HEK293T (cell line): ENCODE results near the gene B3GNT2.
"Not testable (repeated sequence)": the region's sequence is repeated elsewhere in the genome, so short reads cannot be mapped to it uniquely, and the experiment has no call there.

ENCODE experiments used
- CTCF ChIA-PET: fragments of 350-600 bp; formaldehyde crosslinking; extraction: SDS; loops from one replicate; lab custom pipeline; 2021; ENCODE audit warnings: antibody characterized with exemption, inconsistent platforms; lab: Yijun Ruan, JAX
- POLR2A ChIA-PET: fragments of 350-600 bp; formaldehyde crosslinking; extraction: SDS; loops from one replicate; lab custom pipeline; 2020; ENCODE audit warnings: antibody characterized with exemption, inconsistent platforms; lab: Yijun Ruan, JAX
- DNase-seq: peaks from one replicate; pipeline ENCODE4 v3.0.0; 2012; ENCODE audit warnings: mixed read lengths; ENCODE audit errors: extremely low spot score
- ARNT ChIP-seq: fragments of 450-650 bp; IDR thresholded peaks from 2 replicates; pipeline ENCODE4 v1.6.1; 2017; ENCODE audit warnings: mild to moderate bottlenecking
- BHLHE40 ChIP-seq: fragments of 450-650 bp; IDR thresholded peaks from 2 replicates; pipeline ENCODE4 v1.6.1; 2016; ENCODE audit warnings: mild to moderate bottlenecking, moderate library complexity, borderline replicate concordance
- CTBP1 ChIP-seq: fragments of 450-650 bp; IDR thresholded peaks from 2 replicates; pipeline ENCODE4 v1.6.1; 2016; ENCODE audit warnings: borderline replicate concordance
- ELF4 ChIP-seq: fragments of 450-650 bp; IDR thresholded peaks from 2 replicates; pipeline ENCODE4 v1.6.1; 2017; ENCODE audit warnings: antibody characterized with exemption
- FOXA1 ChIP-seq: fragments of 450-650 bp; IDR thresholded peaks from 2 replicates; pipeline ENCODE4 v1.6.1; 2016; ENCODE audit warnings: mild to moderate bottlenecking
- FOXK2 ChIP-seq: fragments of 450-650 bp; IDR thresholded peaks from 2 replicates; pipeline ENCODE4 v1.6.1; 2016; ENCODE audit warnings: mild to moderate bottlenecking
- FOXM1 ChIP-seq: fragments of 450-650 bp; IDR thresholded peaks from 2 replicates; pipeline ENCODE4 v1.6.1; 2017; ENCODE audit warnings: mild to moderate bottlenecking, borderline replicate concordance
- HDGF ChIP-seq: fragments of 450-650 bp; IDR thresholded peaks from 2 replicates; pipeline ENCODE4 v1.6.1; 2017; ENCODE audit warnings: antibody characterized with exemption, borderline replicate concordance
- L3MBTL2 ChIP-seq: fragments of 450-650 bp; conservative IDR thresholded peaks from 2 replicates; pipeline ENCODE4 v1.6.1; 2016; ENCODE audit warnings: mild to moderate bottlenecking
- LEF1 ChIP-seq: fragments of 450-650 bp; IDR thresholded peaks from 2 replicates; pipeline ENCODE4 v1.6.1; 2017; ENCODE audit warnings: mild to moderate bottlenecking, borderline replicate concordance
- NFRKB ChIP-seq: fragments of 450-650 bp; IDR thresholded peaks from 2 replicates; pipeline ENCODE4 v1.6.1; 2016; ENCODE audit warnings: mild to moderate bottlenecking, moderate library complexity
- SP1 ChIP-seq: fragments of 450-650 bp; IDR thresholded peaks from 2 replicates; pipeline ENCODE4 v1.6.1; 2017
- SUZ12 ChIP-seq: fragments of 450-650 bp; IDR thresholded peaks from 2 replicates; pipeline ENCODE4 v1.6.1; 2016; ENCODE audit warnings: mild to moderate bottlenecking
- TARDBP ChIP-seq: fragments of 450-650 bp; IDR thresholded peaks from 2 replicates; pipeline ENCODE4 v1.6.1; 2016
- ZNF384 ChIP-seq: fragments of 450-650 bp; IDR thresholded peaks from 2 replicates; pipeline ENCODE4 v1.6.1; 2016
- TF ChIP-seq, protein P1 (sequence below): fragments of 450-650 bp; IDR thresholded peaks from 2 replicates; pipeline ENCODE4 v1.6.1; 2016

The B3GNT2 gene, protein sequence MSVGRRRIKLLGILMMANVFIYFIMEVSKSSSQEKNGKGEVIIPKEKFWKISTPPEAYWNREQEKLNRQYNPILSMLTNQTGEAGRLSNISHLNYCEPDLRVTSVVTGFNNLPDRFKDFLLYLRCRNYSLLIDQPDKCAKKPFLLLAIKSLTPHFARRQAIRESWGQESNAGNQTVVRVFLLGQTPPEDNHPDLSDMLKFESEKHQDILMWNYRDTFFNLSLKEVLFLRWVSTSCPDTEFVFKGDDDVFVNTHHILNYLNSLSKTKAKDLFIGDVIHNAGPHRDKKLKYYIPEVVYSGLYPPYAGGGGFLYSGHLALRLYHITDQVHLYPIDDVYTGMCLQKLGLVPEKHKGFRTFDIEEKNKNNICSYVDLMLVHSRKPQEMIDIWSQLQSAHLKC

DNA sequence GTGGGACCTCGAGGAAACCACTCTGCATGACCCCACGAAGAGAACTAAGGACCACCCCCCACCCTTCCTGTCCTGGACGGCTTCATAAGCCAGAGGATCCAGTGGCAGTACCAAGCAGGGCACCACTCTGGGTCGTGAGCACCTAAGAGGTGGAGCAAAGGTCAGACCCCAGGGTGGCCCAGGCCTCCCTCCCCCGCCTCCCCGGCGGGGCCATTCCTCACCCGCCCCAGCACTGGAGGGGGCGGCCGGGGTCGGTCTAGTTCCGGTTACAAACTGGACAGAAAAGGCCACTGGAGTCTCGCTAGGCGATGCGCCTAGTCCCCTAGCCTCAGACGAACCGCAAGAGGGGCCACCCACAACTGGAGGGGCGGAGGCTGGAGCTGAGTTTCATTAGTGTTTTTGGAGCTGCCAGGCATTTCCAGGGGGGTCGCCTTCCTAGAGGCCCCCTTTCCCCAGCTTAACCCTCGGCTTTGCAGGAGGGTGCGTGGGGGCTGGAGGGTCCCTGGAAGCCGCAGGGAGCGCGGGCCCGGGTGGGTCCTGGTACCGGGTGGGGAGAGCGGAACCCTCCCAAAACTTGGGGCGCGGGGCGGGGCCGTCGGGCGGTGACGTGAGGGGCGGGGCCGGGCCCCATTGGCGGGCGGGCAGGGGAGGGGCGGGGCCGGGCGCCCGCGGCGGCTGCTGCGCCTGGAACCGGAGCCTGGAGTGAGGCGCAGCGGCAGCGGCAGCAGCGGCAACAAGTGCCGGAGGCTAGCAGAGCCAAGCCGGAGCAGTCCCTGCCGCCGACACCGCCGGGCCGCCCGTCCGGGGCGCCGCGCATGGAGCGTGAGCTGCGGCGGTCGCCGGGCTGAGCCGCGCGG, at the start of gene B3GNT2:
TSS of gene B3GNT2 (plus strand) at position 695 of the 857 bp plus-strand sequence. CDS start 26,106 bp downstream, outside the sequence.
- peak; percentile 86 for DNase-seq
- ChIA-PET POLR2A (no interaction called here), CTCF (no interaction called here)
- TF ChIP-seq SUZ12 = no peak
- no peak for TF ChIP-seq ARNT
- TF ChIP-seq LEF1 = 0 out of 2 replicates have a peak, but pooled peaks have one; percentile 31

- CTCF ChIA-PET, POLR2A ChIA-PET, DNase-seq: not testable (repeated sequence)
Measured at GRCh38 chr2:62146790-62147189, 49.1 kb upstream of the B3GNT2 start.

DNA sequence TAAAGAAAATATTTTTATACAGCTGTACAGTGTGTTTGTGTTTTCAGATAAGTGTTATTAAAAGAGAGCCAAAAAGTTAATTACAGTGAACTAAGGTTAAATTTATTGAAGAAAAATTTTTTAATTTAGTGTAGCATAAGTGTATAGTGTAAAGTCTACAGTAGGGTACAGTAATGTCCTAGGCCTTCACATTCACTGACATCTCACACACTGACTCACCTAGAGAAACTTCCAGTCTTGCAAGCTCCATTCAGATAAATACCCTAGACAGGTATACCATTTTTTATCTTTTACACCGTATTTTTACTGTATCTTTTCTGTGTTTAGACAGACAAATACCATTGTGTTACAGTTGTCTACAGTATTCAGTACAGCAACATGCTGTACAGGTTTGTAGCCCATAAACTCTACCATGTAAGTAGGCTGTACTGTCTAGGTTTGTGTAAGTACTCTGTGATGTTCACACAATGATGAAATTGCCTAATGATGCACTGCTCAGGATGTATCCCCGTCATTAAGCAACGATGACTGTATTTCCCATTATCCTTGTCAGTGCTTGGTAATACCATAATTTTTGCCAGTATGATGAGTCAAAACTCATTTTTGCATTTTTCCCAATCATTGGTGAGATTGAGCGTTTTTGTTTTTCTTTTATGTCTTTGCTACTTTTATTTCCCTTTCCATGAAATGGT, 48.2 kb upstream of the B3GNT2 start:
- POLR2A ChIA-PET = no interaction called here
- CTCF ChIA-PET = no interaction called here
- no peak for TF ChIP-seq CTBP1
- TF ChIP-seq SP1 = no peak
- no peak for TF ChIP-seq TARDBP
- TF ChIP-seq HDGF = no peak
- TF ChIP-seq FOXA1 = no peak
- no peak for TF ChIP-seq ARNT
- TF ChIP-seq L3MBTL2 = no peak
- TF ChIP-seq ZNF384 = no peak
- no peak for TF ChIP-seq BHLHE40
- TF ChIP-seq FOXK2 = no peak
- no peak for TF ChIP-seq FOXM1
- no peak for TF ChIP-seq SUZ12
- no peak for TF ChIP-seq ELF4
- TF ChIP-seq LEF1 = no peak
- no peak for TF ChIP-seq NFRKB
- no peak for DNase-seq

GRCh38 chr2:62149708-62150107, 46.2 kb upstream of the B3GNT2 start:
- TF ChIP-seq L3MBTL2 = no peak
- no peak for TF ChIP-seq FOXM1
- TF ChIP-seq BHLHE40 = no peak
- TF ChIP-seq SUZ12 = no peak
- no peak for TF ChIP-seq NFRKB
- TF ChIP-seq CTBP1 = no peak
- TF ChIP-seq FOXK2 = no peak
- no peak for TF ChIP-seq HDGF
- TF ChIP-seq SP1 = no peak
- TF ChIP-seq, protein P1, sequence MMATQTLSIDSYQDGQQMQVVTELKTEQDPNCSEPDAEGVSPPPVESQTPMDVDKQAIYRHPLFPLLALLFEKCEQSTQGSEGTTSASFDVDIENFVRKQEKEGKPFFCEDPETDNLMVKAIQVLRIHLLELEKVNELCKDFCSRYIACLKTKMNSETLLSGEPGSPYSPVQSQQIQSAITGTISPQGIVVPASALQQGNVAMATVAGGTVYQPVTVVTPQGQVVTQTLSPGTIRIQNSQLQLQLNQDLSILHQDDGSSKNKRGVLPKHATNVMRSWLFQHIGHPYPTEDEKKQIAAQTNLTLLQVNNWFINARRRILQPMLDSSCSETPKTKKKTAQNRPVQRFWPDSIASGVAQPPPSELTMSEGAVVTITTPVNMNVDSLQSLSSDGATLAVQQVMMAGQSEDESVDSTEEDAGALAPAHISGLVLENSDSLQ = no peak
- TF ChIP-seq ELF4 = no peak
- no peak for TF ChIP-seq ZNF384
- no peak for TF ChIP-seq ARNT
- TF ChIP-seq LEF1 = no peak
- TF ChIP-seq FOXA1 = no peak
- TF ChIP-seq TARDBP = no peak
- POLR2A ChIA-PET = no interaction called here
- DNase-seq = no peak
- CTCF ChIA-PET = interaction anchor here (0.8 kb wide), 1 partner anchor 15 kb away, joined by 4 read pairs; no protein-coding TSS in a partner anchor

- ChIA-PET CTCF (no interaction called here), POLR2A (no interaction called here)
- no peak for DNase-seq
- no peak for TF ChIP-seq ELF4
- no peak for TF ChIP-seq LEF1
- TF ChIP-seq ARNT = no peak
- TF ChIP-seq FOXK2 = no peak
- no peak for TF ChIP-seq HDGF
- no peak for TF ChIP-seq ZNF384
- no peak for TF ChIP-seq TARDBP
- no peak for TF ChIP-seq FOXM1
- no peak for TF ChIP-seq BHLHE40
- TF ChIP-seq CTBP1 = no peak
- no peak for TF ChIP-seq SP1
- no peak for TF ChIP-seq FOXA1
- no peak for TF ChIP-seq SUZ12
- TF ChIP-seq, protein P1 = no peak
- no peak for TF ChIP-seq NFRKB
- TF ChIP-seq L3MBTL2 = no peak
Measured at GRCh38 chr2:62150597-62151305, 45.2 kb upstream of the B3GNT2 start.

GRCh38 chr2:62151306-62151638, 44.6 kb upstream of the B3GNT2 start:
- ChIA-PET CTCF (no interaction called here), POLR2A (no interaction called here)
- DNase-seq = no peak
- TF ChIP-seq CTBP1 (no peak), TARDBP (no peak), FOXK2 (no peak)
